ENCODE results near the gene PPP6R3. TPM values are rescaled to one million over a fixed set of nuclear protein-coding genes. Genes with fewer than 3 reads are reported as not detected.
A peak's percentile ranks its signal among the peaks of the same experiment; 100 is the strongest.

Gene PPP6R3
- total and polyA plus RNA-seq, 5 donors from 2014 or later = 46.7 to 172 (median 51.6) TPM

- no peak overlapping the region for H3K4me3 Mint-ChIP-seq
Observed at GRCh38 chr11:68501813-68502212, 41.3 kb downstream of the PPP6R3 start.

DNA sequence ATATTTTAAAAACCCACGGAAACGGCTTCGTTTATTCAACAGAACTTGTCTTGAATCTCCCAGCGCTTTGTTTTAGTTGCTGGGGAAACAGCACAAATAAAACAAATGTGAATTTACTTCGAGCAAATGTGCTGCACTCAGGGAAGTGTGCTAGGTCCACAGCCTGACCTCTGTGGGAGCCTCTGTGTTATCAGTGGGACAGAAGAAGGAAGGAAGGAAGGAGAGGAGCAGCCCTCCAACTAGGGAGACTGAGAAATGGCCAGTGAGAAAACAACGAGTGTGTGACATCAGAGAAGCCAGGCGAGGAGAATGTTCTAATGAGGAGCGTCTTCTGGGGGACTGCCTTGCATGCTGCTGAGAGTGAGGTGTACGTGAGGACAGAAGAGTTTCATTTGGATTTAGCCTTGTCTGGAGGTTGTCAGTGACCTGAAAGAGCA, 42.7 kb downstream of the PPP6R3 start:
- Histone ChIP-seq H3K36me3 (ENCODE audit: control insufficient read depth, insufficient read depth, low read length) (no peaks in the 10 kb centered on the region), H3K4me1 (ENCODE audit: control insufficient read depth, insufficient read depth, low read length, poor library complexity, severe bottlenecking) (peaks cover 56% of the 10 kb centered on the region), H3K27ac (ENCODE audit: insufficient read depth, low read length, poor library complexity, severe bottlenecking) (no peak overlapping the region), H3K9me3 (ENCODE audit: control insufficient read depth in 2 of 2, low read length in 2 of 2) (no peaks in the 10 kb centered on the region), H3K4me3 (ENCODE audit: low read depth, low read length) (no peak overlapping the region), H3K27me3 (ENCODE audit: control insufficient read depth, insufficient read depth, low read length) (no peaks in the 10 kb centered on the region)
- Mint-ChIP-seq H3K9me3 (peaks cover 0 to 1% (median 0%) of the 10 kb centered on the region in 7 donors), H3K27ac (peak overlapping the region in 2 of 3 donors; percentile 33 to 83), H3K4me1 (peaks cover 62 to 95% (median 81%) of the 10 kb centered on the region in 4 donors), H3K36me3 (peaks cover 18% of the 10 kb centered on the region), H3K27me3 (no peaks in the 10 kb centered on the region), H3K4me3 (peak overlapping the region in 3 of 4 donors; percentile 1 to 78 (median 9))
- DNase-seq (no peak), ATAC-seq (ENCODE audit: low read depth in 2 of 2) (no peak)

More at GRCh38 chr11:68501813-68502212, 41.3 kb downstream of the PPP6R3 start:
- H3K4me1 ChIP-seq (ENCODE audit: control insufficient read depth, insufficient read depth, low read length, poor library complexity, severe bottlenecking) = peaks cover 46% of the 10 kb centered on the region
- H3K9me3 ChIP-seq (ENCODE audit: control insufficient read depth in 2 of 2, low read length in 2 of 2) = no peaks in the 10 kb centered on the region
- ATAC-seq (ENCODE audit: low read depth in 2 of 2) (no peak), DNase-seq (no peak)
- Mint-ChIP-seq H3K27ac (no peak overlapping the region), H3K27me3 (no peaks in the 10 kb centered on the region), H3K36me3 (peaks cover 8% of the 10 kb centered on the region), H3K4me1 (peaks cover 59 to 93% (median 77%) of the 10 kb centered on the region in 4 donors), H3K9me3 (peaks cover 0 to 1% (median 0%) of the 10 kb centered on the region in 7 donors)
- H3K36me3 ChIP-seq (ENCODE audit: control insufficient read depth, insufficient read depth, low read length) = no peaks in the 10 kb centered on the region
- no peak overlapping the region for H3K27ac ChIP-seq (ENCODE audit: insufficient read depth, low read length, poor library complexity, severe bottlenecking)
- H3K27me3 ChIP-seq (ENCODE audit: control insufficient read depth, insufficient read depth, low read length) = no peaks in the 10 kb centered on the region
- H3K4me3 ChIP-seq (ENCODE audit: low read depth, low read length) = no peak overlapping the region

- H3K4me3 ChIP-seq (ENCODE audit: low read depth, low read length) = no peak overlapping the region
- ATAC-seq (ENCODE audit: low read depth in 2 of 2) = no peak
- no peaks in the 10 kb centered on the region for H3K9me3 ChIP-seq (ENCODE audit: control insufficient read depth in 2 of 2, low read length in 2 of 2)
- Mint-ChIP-seq H3K27ac (peak overlapping the region in 2 of 3 donors; percentile 33 to 83), H3K36me3 (peaks cover 18% of the 10 kb centered on the region), H3K9me3 (peaks cover 0 to 1% (median 0%) of the 10 kb centered on the region in 7 donors), H3K4me1 (peaks cover 62 to 95% (median 81%) of the 10 kb centered on the region in 4 donors), H3K27me3 (no peaks in the 10 kb centered on the region), H3K4me3 (peak overlapping the region; percentile 1 to 78 (median 54))
- H3K36me3 ChIP-seq (ENCODE audit: control insufficient read depth, insufficient read depth, low read length) = no peaks in the 10 kb centered on the region
- H3K27me3 ChIP-seq (ENCODE audit: control insufficient read depth, insufficient read depth, low read length) = no peaks in the 10 kb centered on the region
- peaks cover 56% of the 10 kb centered on the region for H3K4me1 ChIP-seq (ENCODE audit: control insufficient read depth, insufficient read depth, low read length, poor library complexity, severe bottlenecking)
- no peak overlapping the region for H3K27ac ChIP-seq (ENCODE audit: insufficient read depth, low read length, poor library complexity, severe bottlenecking)
- DNase-seq = no peak
Observed at GRCh38 chr11:68503792-68504191, 43.2 kb downstream of the PPP6R3 start.

DNA sequence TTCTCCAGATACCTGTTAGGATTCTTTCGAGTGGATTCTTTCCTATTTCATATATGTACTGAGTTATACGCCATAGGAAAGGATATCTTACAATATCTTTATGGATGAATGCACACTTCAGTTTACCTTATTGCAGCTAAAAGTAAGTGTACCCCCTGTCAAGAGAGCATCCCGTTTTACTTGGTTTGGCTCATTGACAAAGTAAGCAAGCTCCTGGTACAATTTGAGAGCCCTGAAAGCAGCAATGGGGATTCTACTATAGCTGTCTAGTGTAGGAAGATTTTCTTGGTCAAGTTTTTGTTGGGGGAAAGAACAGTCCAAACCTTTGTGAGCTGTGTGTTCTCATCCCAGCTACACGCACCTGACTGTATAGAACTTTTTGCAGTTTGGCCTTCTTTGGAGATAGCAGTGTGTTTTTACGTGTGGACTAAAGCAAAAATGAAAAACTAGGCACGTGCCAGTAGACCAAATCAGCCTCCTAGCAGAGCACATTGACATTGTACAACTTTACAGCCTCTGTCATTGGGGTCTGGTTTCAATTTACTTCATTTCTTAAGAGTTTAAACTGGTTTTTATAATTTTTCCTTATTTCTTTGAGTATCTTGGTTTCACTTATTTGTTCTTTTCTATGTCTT, 44.0 kb downstream of the PPP6R3 start:
- Mint-ChIP-seq H3K27ac (peak overlapping the region; percentile 4 to 33 (median 16)), H3K4me3 (peak overlapping the region in 3 of 4 donors; percentile 21 to 42 (median 22)), H3K9me3 (peaks cover 0 to 1% (median 0%) of the 10 kb centered on the region in 7 donors), H3K36me3 (peaks cover 18% of the 10 kb centered on the region), H3K27me3 (no peaks in the 10 kb centered on the region), H3K4me1 (peaks cover 60 to 92% (median 79%) of the 10 kb centered on the region in 4 donors)
- H3K27me3 ChIP-seq (ENCODE audit: control insufficient read depth, insufficient read depth, low read length) = no peaks in the 10 kb centered on the region
- H3K9me3 ChIP-seq (ENCODE audit: control insufficient read depth in 2 of 2, low read length in 2 of 2) = no peaks in the 10 kb centered on the region
- peak overlapping the region; percentile 27 for H3K4me3 ChIP-seq (ENCODE audit: low read depth, low read length)
- H3K4me1 ChIP-seq (ENCODE audit: control insufficient read depth, insufficient read depth, low read length, poor library complexity, severe bottlenecking) = peaks cover 50% of the 10 kb centered on the region
- DNase-seq = no peak
- H3K27ac ChIP-seq (ENCODE audit: insufficient read depth, low read length, poor library complexity, severe bottlenecking) = no peak overlapping the region
- no peaks in the 10 kb centered on the region for H3K36me3 ChIP-seq (ENCODE audit: control insufficient read depth, insufficient read depth, low read length)
- ATAC-seq (ENCODE audit: low read depth in 2 of 2) = no peak

- Histone ChIP-seq H3K4me3 (ENCODE audit: low read depth, low read length) (peak overlapping the region; percentile 27), H3K4me1 (ENCODE audit: control insufficient read depth, insufficient read depth, low read length, poor library complexity, severe bottlenecking) (peaks cover 47% of the 10 kb centered on the region), H3K9me3 (ENCODE audit: control insufficient read depth in 2 of 2, low read length in 2 of 2) (no peaks in the 10 kb centered on the region), H3K27me3 (ENCODE audit: control insufficient read depth, insufficient read depth, low read length) (no peaks in the 10 kb centered on the region), H3K27ac (ENCODE audit: insufficient read depth, low read length, poor library complexity, severe bottlenecking) (no peak overlapping the region), H3K36me3 (ENCODE audit: control insufficient read depth, insufficient read depth, low read length) (peaks cover 2% of the 10 kb centered on the region)
- Mint-ChIP-seq H3K4me1 (peaks cover 56 to 90% (median 74%) of the 10 kb centered on the region in 4 donors), H3K9me3 (peaks cover 0 to 1% (median 0%) of the 10 kb centered on the region in 7 donors), H3K36me3 (peaks cover 18% of the 10 kb centered on the region), H3K4me3 (no peak overlapping the region), H3K27me3 (no peaks in the 10 kb centered on the region), H3K27ac (peak overlapping the region in 1 of 3 donors; percentile 79)
- ATAC-seq (ENCODE audit: low read depth in 2 of 2) (no peak), DNase-seq (no peak)
Observed at GRCh38 chr11:68505596-68505995, 45.0 kb downstream of the PPP6R3 start.

- Mint-ChIP-seq H3K27me3 (no peaks in the 10 kb centered on the region), H3K36me3 (peaks cover 22% of the 10 kb centered on the region), H3K27ac (peak overlapping the region in 1 of 3 donors; percentile 84), H3K4me3 (peak overlapping the region in 3 of 4 donors; percentile 27 to 66 (median 41)), H3K9me3 (peaks cover 0 to 1% (median 0%) of the 10 kb centered on the region in 7 donors), H3K4me1 (peaks cover 55 to 89% (median 73%) of the 10 kb centered on the region in 4 donors)
- ATAC-seq (ENCODE audit: low read depth in 2 of 2) (no peak), DNase-seq (peak in 1 of 3 donors; percentile 11)
- H3K9me3 ChIP-seq (ENCODE audit: control insufficient read depth in 2 of 2, low read length in 2 of 2) = no peaks in the 10 kb centered on the region
- no peak overlapping the region for H3K27ac ChIP-seq (ENCODE audit: insufficient read depth, low read length, poor library complexity, severe bottlenecking)
- peaks cover 46% of the 10 kb centered on the region for H3K4me1 ChIP-seq (ENCODE audit: control insufficient read depth, insufficient read depth, low read length, poor library complexity, severe bottlenecking)
- peaks cover 7% of the 10 kb centered on the region for H3K36me3 ChIP-seq (ENCODE audit: control insufficient read depth, insufficient read depth, low read length)
- H3K4me3 ChIP-seq (ENCODE audit: low read depth, low read length) = peak overlapping the region; percentile 27
- H3K27me3 ChIP-seq (ENCODE audit: control insufficient read depth, insufficient read depth, low read length) = no peaks in the 10 kb centered on the region
Observed at GRCh38 chr11:68506908-68507307, 46.4 kb downstream of the PPP6R3 start.

GRCh38 chr11:68508425-68508824, 47.9 kb downstream of the PPP6R3 start:
- H3K27ac ChIP-seq (ENCODE audit: insufficient read depth, low read length, poor library complexity, severe bottlenecking) = no peak overlapping the region
- H3K4me3 ChIP-seq (ENCODE audit: low read depth, low read length) = no peak overlapping the region
- no peaks in the 10 kb centered on the region for H3K27me3 ChIP-seq (ENCODE audit: control insufficient read depth, insufficient read depth, low read length)
- Mint-ChIP-seq H3K36me3 (peaks cover 18% of the 10 kb centered on the region), H3K9me3 (no peaks in the 10 kb centered on the region), H3K4me3 (peak overlapping the region in 1 of 4 donors; percentile 18), H3K27ac (peak overlapping the region in 1 of 3 donors; percentile 16), H3K27me3 (no peaks in the 10 kb centered on the region), H3K4me1 (peaks cover 52 to 90% (median 75%) of the 10 kb centered on the region in 4 donors)
- H3K36me3 ChIP-seq (ENCODE audit: control insufficient read depth, insufficient read depth, low read length) = peaks cover 17% of the 10 kb centered on the region
- peaks cover 40% of the 10 kb centered on the region for H3K4me1 ChIP-seq (ENCODE audit: control insufficient read depth, insufficient read depth, low read length, poor library complexity, severe bottlenecking)
- ATAC-seq (ENCODE audit: low read depth in 2 of 2) (no peak), DNase-seq (no peak)
- H3K9me3 ChIP-seq (ENCODE audit: control insufficient read depth in 2 of 2, low read length in 2 of 2) = no peaks in the 10 kb centered on the region
